Activated CD4-positive, alpha-beta memory T cell treated with anti-CD3 and anti-CD28 coated beads, Interleukin-2, amount 10 ng/mL, durations not matched to agents 7 days and 5 days (primary cell): Measurements from ENCODE around the gene TMEM217. TPM values are rescaled to one million over a fixed set of nuclear protein-coding genes. Genes with fewer than 3 reads are reported as not detected.
"Not testable (repeated sequence)": the region's sequence is repeated elsewhere in the genome, so short reads cannot be mapped to it uniquely, and the experiment has no call there.

Experiments used
- CTCF ChIA-PET: fragments of 350-600 bp; sonication (Branson Sonifier 250); formaldehyde crosslinking; loops from one replicate; lab custom pipeline; 2021; ENCODE audit warnings: antibody characterized with exemption, inconsistent platforms; lab: Charles Lee
- POLR2A ChIA-PET: fragments of 350-600 bp; sonication (Branson Sonifier 250); formaldehyde crosslinking; loops from one replicate; lab custom pipeline; 2021; ENCODE audit warnings: antibody characterized with exemption; lab: Charles Lee
- DNase-seq: peaks from one replicate; pipeline ENCODE4 v3.0.0-alpha.2; 2020
- H3K27ac Mint-ChIP-seq: one replicate; pipeline ENCODE4 v1.8.0; 2021; ENCODE audit warnings: mild to moderate bottlenecking, mixed read lengths
- H3K27me3 Mint-ChIP-seq: one replicate; pipeline ENCODE4 v1.8.0; 2021; ENCODE audit warnings: mixed read lengths
- H3K36me3 Mint-ChIP-seq: one replicate; pipeline ENCODE4 v1.8.0; 2021; ENCODE audit warnings: low read depth, mixed read lengths
- H3K4me1 Mint-ChIP-seq: one replicate; pipeline ENCODE4 v1.8.0; 2021; ENCODE audit warnings: mixed read lengths
- H3K4me3 Mint-ChIP-seq: one replicate; pipeline ENCODE4 v1.8.0; 2021; ENCODE audit warnings: mild to moderate bottlenecking, mixed read lengths
- H3K9me3 Mint-ChIP-seq: one replicate; pipeline ENCODE4 v1.8.0; 2021; ENCODE audit warnings: mixed read lengths
- total RNA-seq, 2 experiments: library from RNA; stranded (reverse); gene quantifications; one replicate each; pipeline ENCODE4 v1.2.3, GENCODE V29; 2021

TMEM217 gene
- total RNA-seq, 2 experiments from 2014 or later: 1.6 to 2.1 TPM

GRCh38 chr6:37205175-37205996 lies 52.6 kb downstream of the TMEM217 start:
- Mint-ChIP-seq H3K4me1 (peaks cover 84% of the 10 kb centered on the region), H3K27me3 (no peaks in the 10 kb centered on the region), H3K4me3 (no peak overlapping the region), H3K27ac (peak overlapping the region; percentile 36), H3K9me3 (no peaks in the 10 kb centered on the region), H3K36me3 (no peaks in the 10 kb centered on the region)
- POLR2A ChIA-PET: interaction anchor here (1.1 to 17.3 kb wide), 7 partner anchors 8 to 183 kb away, joined by 3 to 525 read pairs (median 8); partner anchors contain the start of gene PIM1
- CTCF ChIA-PET: interaction anchor here (0.9 to 17.3 kb wide), 6 partner anchors 11 to 181 kb away, joined by 3 to 786 read pairs (median 83); partner anchors contain the start of gene PIM1
- no peak for DNase-seq

- Mint-ChIP-seq H3K36me3 (no peaks in the 10 kb centered on the region), H3K9me3 (no peaks in the 10 kb centered on the region), H3K4me3 (no peak overlapping the region), H3K27ac (peak overlapping the region; percentile 45), H3K27me3 (no peaks in the 10 kb centered on the region), H3K4me1 (peaks cover 75% of the 10 kb centered on the region)
- CTCF ChIA-PET: interaction anchor here (1.3 to 17.3 kb wide), 5 partner anchors 15 to 180 kb away, joined by 3 to 786 read pairs (median 23); partner anchors contain the start of gene PIM1
- POLR2A ChIA-PET: interaction anchor here (1.9 to 17.3 kb wide), 3 partner anchors 17 to 154 kb away, joined by 8 to 525 read pairs (median 144); partner anchors contain the start of gene PIM1
- no peak for DNase-seq
Measured at GRCh38 chr6:37204014-37204751, 53.8 kb downstream of the TMEM217 start.

GRCh38 chr6:37202788-37203491 lies 55.0 kb downstream of the TMEM217 start:
- Mint-ChIP-seq H3K4me1 (peaks cover 67% of the 10 kb centered on the region), H3K36me3 (no peaks in the 10 kb centered on the region), H3K27me3 (no peaks in the 10 kb centered on the region), H3K4me3 (no peak overlapping the region), H3K9me3 (no peaks in the 10 kb centered on the region), H3K27ac (peak overlapping the region; percentile 78)
- no peak for DNase-seq
- CTCF ChIA-PET: interaction anchor here (1.1 to 17.3 kb wide), 4 partner anchors 14 to 178 kb away, joined by 4 to 786 read pairs (median 16); partner anchors contain the start of gene PIM1
- POLR2A ChIA-PET: interaction anchor here (1.0 to 17.3 kb wide), 4 partner anchors 13 to 152 kb away, joined by 3 to 525 read pairs (median 4); partner anchors contain the start of gene PIM1

GRCh38 chr6:37201726-37202125 lies 56.2 kb downstream of the TMEM217 start:
- no peaks in the 10 kb centered on the region for H3K9me3 Mint-ChIP-seq
- POLR2A ChIA-PET: interaction anchor here (0.7 to 17.3 kb wide), 5 partner anchors 12 to 151 kb away, joined by 3 to 525 read pairs (median 3); partner anchors contain the start of gene PIM1
- H3K27ac Mint-ChIP-seq: peak overlapping the region; percentile 78

GRCh38 chr6:37200085-37200484 lies 57.9 kb downstream of the TMEM217 start:
- no peak for DNase-seq
- no peaks in the 10 kb centered on the region for H3K36me3 Mint-ChIP-seq
- H3K4me3 Mint-ChIP-seq: no peak overlapping the region
- no peak overlapping the region for H3K27ac Mint-ChIP-seq
- ChIA-PET CTCF (interaction anchor here (1.1 to 17.3 kb wide), 6 partner anchors 9 to 315 kb away, joined by 3 to 786 read pairs (median 10); no protein-coding TSS in a partner anchor), POLR2A (interaction anchor here (0.8 to 17.3 kb wide), 3 partner anchors 24 to 178 kb away, joined by 3 to 525 read pairs (median 4); partner anchors contain the start of gene PIM1)
- no peaks in the 10 kb centered on the region for H3K27me3 Mint-ChIP-seq
- H3K4me1 Mint-ChIP-seq: peaks cover 43% of the 10 kb centered on the region
- H3K9me3 Mint-ChIP-seq: no peaks in the 10 kb centered on the region

More at GRCh38 chr6:37201726-37202125, 56.2 kb downstream of the TMEM217 start:
- CTCF ChIA-PET: interaction anchor here (0.9 to 17.3 kb wide), 4 partner anchors 8 to 177 kb away, joined by 5 to 786 read pairs (median 10); no protein-coding TSS in a partner anchor
- no peaks in the 10 kb centered on the region for H3K27me3 Mint-ChIP-seq
- H3K4me1 Mint-ChIP-seq: peaks cover 55% of the 10 kb centered on the region
- H3K36me3 Mint-ChIP-seq: no peaks in the 10 kb centered on the region
- no peak for DNase-seq
- H3K4me3 Mint-ChIP-seq: no peak overlapping the region

- H3K4me3 Mint-ChIP-seq, H3K36me3 Mint-ChIP-seq, H3K27me3 Mint-ChIP-seq, H3K9me3 Mint-ChIP-seq, H3K27ac Mint-ChIP-seq, DNase-seq: not testable (repeated sequence)
- POLR2A ChIA-PET: interaction anchor here (1.5 to 17.3 kb wide), 2 partner anchors 10 to 20 kb away, joined by 3 to 525 read pairs; partner anchors contain the start of gene PIM1
- H3K4me1 Mint-ChIP-seq: peaks cover 37% of the 10 kb centered on the region
- CTCF ChIA-PET: interaction anchor here (1.9 to 3.4 kb wide), 2 partner anchors 9 to 12 kb away, joined by 9 to 23 read pairs; no protein-coding TSS in a partner anchor
Measured at GRCh38 chr6:37196451-37196850, 61.5 kb downstream of the TMEM217 start.

- POLR2A ChIA-PET: interaction anchor here (0.7 to 3.5 kb wide), 8 partner anchors 8 to 145 kb away, joined by 3 to 17 read pairs (median 4); partner anchors contain the start of gene PIM1
- not testable (repeated sequence) for H3K36me3 Mint-ChIP-seq, H3K27me3 Mint-ChIP-seq, H3K9me3 Mint-ChIP-seq, DNase-seq, H3K4me3 Mint-ChIP-seq
- H3K4me1 Mint-ChIP-seq: peaks cover 31% of the 10 kb centered on the region
- H3K27ac Mint-ChIP-seq: peak overlapping the region; percentile 66
- CTCF ChIA-PET: interaction anchor here (0.9 to 2.9 kb wide), 8 partner anchors 11 to 177 kb away, joined by 3 to 19 read pairs (median 6); no protein-coding TSS in a partner anchor
Measured at GRCh38 chr6:37194886-37195285, 63.1 kb downstream of the TMEM217 start.

- H3K27ac Mint-ChIP-seq: no peak overlapping the region
- H3K9me3 Mint-ChIP-seq: no peaks in the 10 kb centered on the region
- H3K36me3 Mint-ChIP-seq: peaks cover 12% of the 10 kb centered on the region
- ChIA-PET CTCF (interaction anchor here (0.7 to 2.9 kb wide), 3 partner anchors 171 to 180 kb away, joined by 4 to 13 read pairs (median 8); no protein-coding TSS in a partner anchor), POLR2A (interaction anchor here (0.7 to 3.5 kb wide), 4 partner anchors 9 to 61 kb away, joined by 3 to 17 read pairs (median 4); no protein-coding TSS in a partner anchor)
- DNase-seq: no peak
- H3K4me1 Mint-ChIP-seq: peaks cover 47% of the 10 kb centered on the region
- H3K4me3 Mint-ChIP-seq: no peak overlapping the region
- no peaks in the 10 kb centered on the region for H3K27me3 Mint-ChIP-seq
Measured at GRCh38 chr6:37192666-37193065, 65.3 kb downstream of the TMEM217 start.

- Mint-ChIP-seq H3K36me3 (peaks cover 23% of the 10 kb centered on the region), H3K4me3 (no peak overlapping the region), H3K27ac (peak overlapping the region; percentile 67), H3K9me3 (peaks cover 9% of the 10 kb centered on the region), H3K4me1 (peaks cover 71% of the 10 kb centered on the region), H3K27me3 (no peaks in the 10 kb centered on the region)
- ChIA-PET POLR2A (interaction anchor here (0.6 to 5.5 kb wide), 12 partner anchors 9 to 172 kb away, joined by 3 to 61 read pairs (median 5); partner anchors contain the start of gene TBC1D22B), CTCF (interaction anchor here (0.7 to 5.4 kb wide), 9 partner anchors 10 to 172 kb away, joined by 3 to 56 read pairs (median 7); no protein-coding TSS in a partner anchor)
- DNase-seq: no peak
Measured at GRCh38 chr6:37190159-37190535, 67.8 kb downstream of the TMEM217 start.

- peaks cover 68% of the 10 kb centered on the region for H3K4me1 Mint-ChIP-seq
- H3K36me3 Mint-ChIP-seq: peaks cover 19% of the 10 kb centered on the region
- no peak for DNase-seq
- CTCF ChIA-PET: interaction anchor here (0.6 to 5.4 kb wide), 12 partner anchors 8 to 171 kb away, joined by 3 to 56 read pairs (median 8); no protein-coding TSS in a partner anchor
- no peak overlapping the region for H3K4me3 Mint-ChIP-seq
- H3K9me3 Mint-ChIP-seq: peaks cover 9% of the 10 kb centered on the region
- POLR2A ChIA-PET: interaction anchor here (0.7 to 5.5 kb wide), 12 partner anchors 12 to 167 kb away, joined by 3 to 61 read pairs (median 4); partner anchors contain the start of genes PIM1, TBC1D22B and TMEM217
- no peaks in the 10 kb centered on the region for H3K27me3 Mint-ChIP-seq
- peak overlapping the region; percentile 70 for H3K27ac Mint-ChIP-seq
Measured at GRCh38 chr6:37188962-37189510, 68.9 kb downstream of the TMEM217 start.
